NT2/D1 (cell line): Measurements from ENCODE around the gene CEP70.
"Not testable (repeated sequence)": the region's sequence is repeated elsewhere in the genome, so short reads cannot be mapped to it uniquely, and the experiment has no call there.

Experiments used
- DNase-seq: peaks from one replicate; pipeline ENCODE4 v3.0.0-alpha.2; 2011; ENCODE audit warnings: low read depth, low spot score
- H3K27me3 ChIP-seq: 2 replicates; pipeline ENCODE4 v1.6.0; 2011; ENCODE audit warnings: mild to moderate bottlenecking; ENCODE audit not compliant: insufficient read length, insufficient read depth
- H3K36me3 ChIP-seq: 2 replicates; pipeline ENCODE4 v1.6.1; 2011; ENCODE audit warnings: mild to moderate bottlenecking, low read length, mixed read lengths; ENCODE audit not compliant: insufficient read depth, insufficient read length
- H3K4me1 ChIP-seq: 2 replicates; pipeline ENCODE4 v1.5.1; 2011; ENCODE audit not compliant: insufficient read depth, insufficient read length
- H3K4me3 ChIP-seq: 2 replicates; pipeline ENCODE4 v1.5.1; 2011; ENCODE audit warnings: low read depth; ENCODE audit not compliant: insufficient read length
- H3K9ac ChIP-seq: 2 replicates; pipeline ENCODE4 v1.6.0; 2011; ENCODE audit warnings: low read depth; ENCODE audit not compliant: insufficient read length
- H3K9me3 ChIP-seq: 2 replicates; pipeline ENCODE4 v1.5.1; 2011; ENCODE audit warnings: mild to moderate bottlenecking, low read length; ENCODE audit not compliant: insufficient read depth
- SUZ12 ChIP-seq: IDR thresholded peaks from 2 replicates; pipeline ENCODE4 v1.6.1; 2011; ENCODE audit not compliant: insufficient read length, insufficient read depth; ENCODE audit errors: extremely low read depth
- YY1 ChIP-seq: IDR thresholded peaks from 2 replicates; pipeline ENCODE4 v1.6.1; 2011; ENCODE audit not compliant: insufficient read length, insufficient read depth
- ZNF274 ChIP-seq: IDR thresholded peaks from 2 replicates; pipeline ENCODE4 v1.6.1; 2011; ENCODE audit warnings: mild to moderate bottlenecking, low read depth, low read length

The CEP70 gene

GRCh38 chr3:138455801-138456716 is 138.0 kb downstream of the CEP70 start:
- peaks cover 49% of the 10 kb centered on the region for H3K36me3 ChIP-seq
- H3K27me3 ChIP-seq = no peaks in the 10 kb centered on the region
- H3K4me1 ChIP-seq = peaks cover 27% of the 10 kb centered on the region
- TF ChIP-seq YY1 (no peak), SUZ12 (no peak), ZNF274 (no peak)
- no peak overlapping the region for H3K4me3 ChIP-seq
- no peak for DNase-seq
- no peak overlapping the region for H3K9ac ChIP-seq
- no peaks in the 10 kb centered on the region for H3K9me3 ChIP-seq

- not testable (repeated sequence) for DNase-seq, H3K9me3 ChIP-seq, H3K9ac ChIP-seq, H3K4me3 ChIP-seq, H3K27me3 ChIP-seq
- peaks cover 29% of the 10 kb centered on the region for H3K4me1 ChIP-seq
- peaks cover 28% of the 10 kb centered on the region for H3K36me3 ChIP-seq
These were observed 140.1 kb downstream of the CEP70 start for GRCh38 chr3:138453940-138454339.

GRCh38 chr3:138452436-138452835 is 141.6 kb downstream of the CEP70 start:
- TF ChIP-seq YY1 (no peak), SUZ12 (no peak), ZNF274 (no peak)
- Histone ChIP-seq H3K9me3 (no peaks in the 10 kb centered on the region), H3K9ac (no peak overlapping the region), H3K4me3 (no peak overlapping the region), H3K27me3 (no peaks in the 10 kb centered on the region), H3K36me3 (peaks cover 23% of the 10 kb centered on the region), H3K4me1 (peaks cover 21% of the 10 kb centered on the region)
- DNase-seq = no peak

GRCh38 chr3:138451595-138452162 is 142.4 kb downstream of the CEP70 start:
- peaks cover 14% of the 10 kb centered on the region for H3K4me1 ChIP-seq
- no peak for DNase-seq
- H3K36me3 ChIP-seq = peaks cover 18% of the 10 kb centered on the region
- no peak overlapping the region for H3K9ac ChIP-seq
- H3K4me3 ChIP-seq = no peak overlapping the region
- H3K27me3 ChIP-seq = no peaks in the 10 kb centered on the region
- no peaks in the 10 kb centered on the region for H3K9me3 ChIP-seq
- TF ChIP-seq ZNF274 (no peak), YY1 (no peak), SUZ12 (no peak)

GRCh38 chr3:138450704-138451424 is 143.2 kb downstream of the CEP70 start:
- no peak overlapping the region for H3K9ac ChIP-seq
- H3K27me3 ChIP-seq = no peaks in the 10 kb centered on the region
- peaks cover 11% of the 10 kb centered on the region for H3K36me3 ChIP-seq
- TF ChIP-seq SUZ12 (no peak), YY1 (no peak), ZNF274 (no peak)
- peaks cover 11% of the 10 kb centered on the region for H3K4me1 ChIP-seq
- H3K4me3 ChIP-seq = no peak overlapping the region
- no peaks in the 10 kb centered on the region for H3K9me3 ChIP-seq
- no peak for DNase-seq

GRCh38 chr3:138450181-138450580 is 143.9 kb downstream of the CEP70 start:
- TF ChIP-seq SUZ12 = no peak
- TF ChIP-seq ZNF274 = no peak
- no peak for TF ChIP-seq YY1
- Histone ChIP-seq H3K36me3 (peaks cover 9% of the 10 kb centered on the region), H3K4me3 (no peak overlapping the region), H3K9me3 (no peaks in the 10 kb centered on the region), H3K9ac (no peak overlapping the region), H3K4me1 (peaks cover 11% of the 10 kb centered on the region), H3K27me3 (no peaks in the 10 kb centered on the region)
- DNase-seq = no peak

- DNase-seq = no peak
- Histone ChIP-seq H3K27me3 (no peaks in the 10 kb centered on the region), H3K36me3 (peaks cover 5% of the 10 kb centered on the region), H3K4me3 (no peak overlapping the region), H3K4me1 (peaks cover 13% of the 10 kb centered on the region), H3K9me3 (no peaks in the 10 kb centered on the region), H3K9ac (no peak overlapping the region)
- no peak for TF ChIP-seq ZNF274
- TF ChIP-seq YY1 = no peak
- TF ChIP-seq SUZ12 = no peak
These were observed 144.6 kb downstream of the CEP70 start for GRCh38 chr3:138449490-138449889.
